ENCODE data around the gene LRRC56.

Gene LRRC56

GRCh38 chr11:536841-537621 is at the start of gene LRRC56:
LRRC56 (plus strand) TSS chr11:537527; CDS start chr11:540685, 3,158 bp downstream.
- DNase-seq (ENCODE audit: low read depth in 2 of 2, low spot score in 1 of 2) = peak; percentile 82 to 86

GRCh38 chr11:487571-488021 is 49.7 kb upstream of the LRRC56 start:
- no peak for DNase-seq (ENCODE audit: low read depth in 2 of 2, low spot score in 1 of 2)

- DNase-seq (ENCODE audit: low read depth in 2 of 2, low spot score in 1 of 2) = no peak
Observed at GRCh38 chr11:488062-488461, 49.3 kb upstream of the LRRC56 start.

- no peak for DNase-seq (ENCODE audit: low read depth in 2 of 2, low spot score in 1 of 2)
Observed at GRCh38 chr11:488579-488978, 48.7 kb upstream of the LRRC56 start.

GRCh38 chr11:488992-489391 is 48.3 kb upstream of the LRRC56 start:
- DNase-seq (ENCODE audit: low read depth in 2 of 2, low spot score in 1 of 2) = no peak

GRCh38 chr11:489610-490185 is 47.6 kb upstream of the LRRC56 start:
- DNase-seq (ENCODE audit: low read depth in 2 of 2, low spot score in 1 of 2) = no peak

GRCh38 chr11:490186-490929 is 47.0 kb upstream of the LRRC56 start:
- no peak for DNase-seq (ENCODE audit: low read depth in 2 of 2, low spot score in 1 of 2)

GRCh38 chr11:490930-491260 is 46.4 kb upstream of the LRRC56 start:
- DNase-seq (ENCODE audit: low read depth in 2 of 2, low spot score in 1 of 2) = no peak

- DNase-seq (ENCODE audit: low read depth in 2 of 2, low spot score in 1 of 2) = no peak
Observed at GRCh38 chr11:491358-491757, 46.0 kb upstream of the LRRC56 start.

- DNase-seq (ENCODE audit: low read depth in 2 of 2, low spot score in 1 of 2) = no peak
Observed at GRCh38 chr11:492427-493226, 44.7 kb upstream of the LRRC56 start.

GRCh38 chr11:494761-495536 is 42.4 kb upstream of the LRRC56 start:
- no peak for DNase-seq (ENCODE audit: low read depth in 2 of 2, low spot score in 1 of 2)

- DNase-seq (ENCODE audit: low read depth in 2 of 2, low spot score in 1 of 2) = no peak
Observed at GRCh38 chr11:495537-495931, 41.8 kb upstream of the LRRC56 start.

- DNase-seq (ENCODE audit: low read depth in 2 of 2, low spot score in 1 of 2) = no peak
Observed at GRCh38 chr11:496834-497564, 40.3 kb upstream of the LRRC56 start.

GRCh38 chr11:497565-498296 is 39.6 kb upstream of the LRRC56 start:
- DNase-seq (ENCODE audit: low read depth in 2 of 2, low spot score in 1 of 2) = no peak

- DNase-seq (ENCODE audit: low read depth in 2 of 2, low spot score in 1 of 2) = no peak
Observed at GRCh38 chr11:498297-499181, 38.8 kb upstream of the LRRC56 start.

GRCh38 chr11:499201-500076 is 37.9 kb upstream of the LRRC56 start:
- DNase-seq (ENCODE audit: low read depth in 2 of 2, low spot score in 1 of 2) = no peak

- DNase-seq (ENCODE audit: low read depth in 2 of 2, low spot score in 1 of 2) = no peak
Observed at GRCh38 chr11:501001-501682, 36.2 kb upstream of the LRRC56 start.

All from stimulated activated CD8-positive, alpha-beta memory T cell treated with anti-CD3 and anti-CD28 coated beads, Interleukin-4, amount 100 ng/mL, for 1 hour (primary cell).